GM19025 (cell line): ENCODE results near the gene HMGA1.
"Not testable (repeated sequence)": the region's sequence is repeated elsewhere in the genome, so short reads cannot be mapped to it uniquely, and the experiment has no call there.

Experiments
- ATAC-seq: cut with Tn5 transposase; IDR thresholded peaks from one replicate; pipeline ENCODE4 v1.9.1; 2021; ENCODE audit warnings: mild to moderate bottlenecking, low read depth, moderate library complexity; ENCODE audit not compliant: unreplicated experiment

HMGA1 gene

GRCh38 chr6:34259529-34260069 lies 22.9 kb downstream of the HMGA1 start:
- no peak for ATAC-seq

GRCh38 chr6:34260576-34261267 lies 24.0 kb downstream of the HMGA1 start:
- no peak for ATAC-seq

GRCh38 chr6:34263484-34263883 lies 26.8 kb downstream of the HMGA1 start:
- not testable (repeated sequence) for ATAC-seq

GRCh38 chr6:34267746-34268145 lies 31.1 kb downstream of the HMGA1 start:
- ATAC-seq: no peak

- ATAC-seq: not testable (repeated sequence)
These were observed 32.5 kb downstream of the HMGA1 start for GRCh38 chr6:34269132-34269531.

- not testable (repeated sequence) for ATAC-seq
These were observed 33.1 kb downstream of the HMGA1 start for GRCh38 chr6:34269658-34270341.

GRCh38 chr6:34272013-34272926 lies 35.6 kb downstream of the HMGA1 start:
- no peak for ATAC-seq

- ATAC-seq: no peak
These were observed 36.7 kb downstream of the HMGA1 start for GRCh38 chr6:34273242-34273805.

- ATAC-seq: no peak
These were observed 37.5 kb downstream of the HMGA1 start for GRCh38 chr6:34274129-34274528.

GRCh38 chr6:34275128-34275804 lies 38.6 kb downstream of the HMGA1 start:
- ATAC-seq: no peak

GRCh38 chr6:34276191-34276590 lies 39.5 kb downstream of the HMGA1 start:
- ATAC-seq: no peak

GRCh38 chr6:34276881-34277762 lies 40.4 kb downstream of the HMGA1 start:
- ATAC-seq: no peak

- ATAC-seq: no peak
These were observed 41.1 kb downstream of the HMGA1 start for GRCh38 chr6:34277763-34278112.

GRCh38 chr6:34278833-34279232 lies 42.2 kb downstream of the HMGA1 start:
- no peak for ATAC-seq

- no peak for ATAC-seq
These were observed 43.5 kb downstream of the HMGA1 start for GRCh38 chr6:34280216-34280615.

- ATAC-seq: no peak
These were observed 45.1 kb downstream of the HMGA1 start for GRCh38 chr6:34281702-34282334.

GRCh38 chr6:34284563-34285447 lies 48.1 kb downstream of the HMGA1 start:
- ATAC-seq: no peak
